GM12865 (cell line): ENCODE data around the gene APLN.

Source experiments
- DNase-seq: peaks from one replicate; pipeline ENCODE4 v3.0.0; 2010; ENCODE audit warnings: low read depth
- H3K4me3 ChIP-seq: 2 replicates; pipeline ENCODE4 v1.5.1; 2011; ENCODE audit warnings: mild to moderate bottlenecking, low read depth, low read length, control low read depth
- CTCF ChIP-seq: IDR thresholded peaks from 2 replicates; pipeline ENCODE4 v1.5.1; 2011; ENCODE audit warnings: low read length, control low read depth, low read depth, inconsistent platforms; ENCODE audit not compliant: insufficient read depth; ENCODE audit errors: missing control alignments

The APLN gene

GRCh38 chrX:129696463-129697155 is 41.9 kb upstream of the APLN start:
- H3K4me3 ChIP-seq, result no peak overlapping the region
- no peak for DNase-seq
- TF ChIP-seq CTCF, result no peak

- no peak for TF ChIP-seq CTCF
- DNase-seq, result no peak
Observed at GRCh38 chrX:129695937-129696336, 41.2 kb upstream of the APLN start.

GRCh38 chrX:129695535-129695934 is 40.8 kb upstream of the APLN start:
- no peak overlapping the region for H3K4me3 ChIP-seq
- TF ChIP-seq CTCF, result no peak
- DNase-seq, result no peak

More at GRCh38 chrX:129695937-129696336, 41.2 kb upstream of the APLN start:
- H3K4me3 ChIP-seq, result no peak overlapping the region

GRCh38 chrX:129694805-129695204 is 40.0 kb upstream of the APLN start:
- H3K4me3 ChIP-seq, result no peak overlapping the region
- TF ChIP-seq CTCF, result no peak
- DNase-seq, result no peak

- DNase-seq, result no peak
- TF ChIP-seq CTCF, result no peak
- no peak overlapping the region for H3K4me3 ChIP-seq
Observed at GRCh38 chrX:129693354-129693753, 38.6 kb upstream of the APLN start.

GRCh38 chrX:129690435-129690834 is 35.7 kb upstream of the APLN start:
- no peak for DNase-seq
- TF ChIP-seq CTCF, result no peak
- no peak overlapping the region for H3K4me3 ChIP-seq

- no peak for TF ChIP-seq CTCF
- no peak for DNase-seq
- no peak overlapping the region for H3K4me3 ChIP-seq
Observed at GRCh38 chrX:129689796-129690195, 35.0 kb upstream of the APLN start.
